ENCODE data around the gene HELT.

DNA sequence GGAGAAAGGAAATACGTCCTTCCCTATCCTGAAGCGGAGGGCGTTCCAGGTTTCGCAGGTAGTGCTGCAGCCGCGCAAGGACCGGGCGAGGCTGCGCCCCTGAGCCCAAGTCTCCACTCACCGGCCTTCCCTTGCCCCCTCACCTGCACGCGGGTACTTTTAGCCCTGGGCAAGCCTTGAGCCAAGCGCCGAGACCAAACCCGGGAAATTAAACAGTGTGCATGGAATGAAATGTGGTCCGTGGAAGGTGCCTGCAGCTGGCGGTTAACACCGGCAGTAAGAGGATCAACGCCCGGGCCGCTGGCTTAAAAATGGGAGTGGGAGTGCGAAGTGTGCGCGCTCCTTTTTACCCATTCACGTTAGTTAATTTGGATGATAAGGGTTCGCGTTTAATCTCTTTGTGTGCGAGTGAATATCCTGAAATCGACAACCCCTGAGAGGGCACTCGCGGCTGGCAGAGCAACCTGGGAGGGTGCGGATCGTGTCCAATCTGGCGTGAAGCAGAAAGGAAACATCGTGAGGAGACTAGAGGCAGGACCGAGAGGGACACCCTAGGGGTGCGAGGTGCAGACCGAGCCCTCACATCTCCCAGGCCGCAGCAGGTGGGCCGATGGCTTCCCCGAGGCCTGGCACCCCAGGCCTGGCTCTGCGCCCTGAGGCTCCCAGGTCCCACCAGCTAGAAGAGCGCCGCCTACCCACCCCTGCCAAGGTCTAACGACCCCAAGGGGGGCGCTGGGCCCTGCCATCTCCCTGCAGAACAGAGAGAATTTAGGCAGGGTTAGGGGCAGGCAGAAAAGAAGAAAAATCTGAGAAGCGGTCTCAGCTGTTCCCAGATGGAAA, 2.0 kb upstream of the HELT start:
- TF ChIP-seq, protein P1, sequence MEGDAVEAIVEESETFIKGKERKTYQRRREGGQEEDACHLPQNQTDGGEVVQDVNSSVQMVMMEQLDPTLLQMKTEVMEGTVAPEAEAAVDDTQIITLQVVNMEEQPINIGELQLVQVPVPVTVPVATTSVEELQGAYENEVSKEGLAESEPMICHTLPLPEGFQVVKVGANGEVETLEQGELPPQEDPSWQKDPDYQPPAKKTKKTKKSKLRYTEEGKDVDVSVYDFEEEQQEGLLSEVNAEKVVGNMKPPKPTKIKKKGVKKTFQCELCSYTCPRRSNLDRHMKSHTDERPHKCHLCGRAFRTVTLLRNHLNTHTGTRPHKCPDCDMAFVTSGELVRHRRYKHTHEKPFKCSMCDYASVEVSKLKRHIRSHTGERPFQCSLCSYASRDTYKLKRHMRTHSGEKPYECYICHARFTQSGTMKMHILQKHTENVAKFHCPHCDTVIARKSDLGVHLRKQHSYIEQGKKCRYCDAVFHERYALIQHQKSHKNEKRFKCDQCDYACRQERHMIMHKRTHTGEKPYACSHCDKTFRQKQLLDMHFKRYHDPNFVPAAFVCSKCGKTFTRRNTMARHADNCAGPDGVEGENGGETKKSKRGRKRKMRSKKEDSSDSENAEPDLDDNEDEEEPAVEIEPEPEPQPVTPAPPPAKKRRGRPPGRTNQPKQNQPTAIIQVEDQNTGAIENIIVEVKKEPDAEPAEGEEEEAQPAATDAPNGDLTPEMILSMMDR (conservative IDR thresholded peaks at IDR 0.05; ENCODE audit: low read depth, low read length), result no peak
- TF ChIP-seq POLR2A (IDR thresholded peaks at IDR 0.05; ENCODE audit: low read depth, low read length) (no peak), SMC3 (IDR thresholded peaks at IDR 0.05; ENCODE audit: low read depth, low read length) (no peak), MAFK (IDR thresholded peaks at IDR 0.05; ENCODE audit: low read depth, low read length) (no peak), NFE2L2 (IDR thresholded peaks at IDR 0.05; ENCODE audit: low read depth, low read length) (no peak), RFX5 (IDR thresholded peaks at IDR 0.05; ENCODE audit: low read depth, low read length) (no peak), RAD21 (IDR thresholded peaks at IDR 0.05; ENCODE audit: low read length) (no peak), BHLHE40 (IDR thresholded peaks at IDR 0.05; ENCODE audit: low read depth, low read length) (no peak), CEBPB (IDR thresholded peaks at IDR 0.05; ENCODE audit: low read depth, low read length) (no peak), FOS (IDR thresholded peaks at IDR 0.05; ENCODE audit: low read depth, low read length) (no peak)
- TF ChIP-seq, protein P2, sequence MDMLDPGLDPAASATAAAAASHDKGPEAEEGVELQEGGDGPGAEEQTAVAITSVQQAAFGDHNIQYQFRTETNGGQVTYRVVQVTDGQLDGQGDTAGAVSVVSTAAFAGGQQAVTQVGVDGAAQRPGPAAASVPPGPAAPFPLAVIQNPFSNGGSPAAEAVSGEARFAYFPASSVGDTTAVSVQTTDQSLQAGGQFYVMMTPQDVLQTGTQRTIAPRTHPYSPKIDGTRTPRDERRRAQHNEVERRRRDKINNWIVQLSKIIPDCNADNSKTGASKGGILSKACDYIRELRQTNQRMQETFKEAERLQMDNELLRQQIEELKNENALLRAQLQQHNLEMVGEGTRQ (IDR thresholded peaks at IDR 0.05; ENCODE audit: low read depth, low read length), result no peak
